Mesenteric fat pad (tissue), 1 donor: Measurements from ENCODE around the gene CCT2. TPM values are rescaled to one million over a fixed set of nuclear protein-coding genes. Genes with fewer than 3 reads are reported as not detected.

ENCODE experiments used
- DNase-seq: peaks from one replicate; pipeline ENCODE4 v3.0.0-alpha.2; 2020; ENCODE audit warnings: low spot score
- microRNA-seq: library from miRNA; unstranded; fragments of <30 nt; microRNA quantifications from one replicate; pipeline ENCODE4 v1.2.0, GENCODE V29; 2020; ENCODE audit warnings: borderline number of aligned reads
- total RNA-seq: library from RNA; stranded (reverse); fragmentation: NEBNext Ultra II Directional; extraction: Animal tissue kit (Norgen Biotek cat#: 25700); gene quantifications from one replicate; pipeline ENCODE4 v1.2.1, GENCODE V29; 2021
- donor health status: DM: yes; HTN: yes; CAD: no.

CCT2 gene
- total RNA-seq, 1 donor from 2014 or later = 154 TPM

- no peak for DNase-seq
Measured at GRCh38 chr12:69639400-69640016, 54.2 kb downstream of the CCT2 start.

GRCh38 chr12:69641546-69641945, 56.3 kb downstream of the CCT2 start:
- no peak for DNase-seq

GRCh38 chr12:69642531-69642930, 57.3 kb downstream of the CCT2 start:
- DNase-seq = no peak

- no peak for DNase-seq
Measured at GRCh38 chr12:69644511-69644910, 59.3 kb downstream of the CCT2 start.

GRCh38 chr12:69645031-69645430, 59.8 kb downstream of the CCT2 start:
- no peak for DNase-seq

GRCh38 chr12:69647178-69647577, 61.9 kb downstream of the CCT2 start:
- no peak for DNase-seq

- DNase-seq = no peak
Measured at GRCh38 chr12:69648476-69648875, 63.2 kb downstream of the CCT2 start.

- DNase-seq = no peak
Measured at GRCh38 chr12:69649529-69649928, 64.3 kb downstream of the CCT2 start.

Small RNAs within 50 kb of the gene (microRNA-seq; reads per million reads assigned to microRNA genes)
- gene MIR3913-1 = not detected
- gene MIR3913-2 = not detected

Other genes with a start within 250 kb of the CCT2 start
- 81.9 TPM for gene LYZ, start 237.1 kb upstream of the CCT2 start, total RNA-seq
- gene YEATS4, start 225.7 kb upstream of the CCT2 start, total RNA-seq = 4.5 TPM
- gene FRS2, start 115.1 kb upstream of the CCT2 start, total RNA-seq = 37.8 TPM
- not detected for gene LRRC10, start 25.4 kb downstream of the CCT2 start, total RNA-seq
- not detected for gene BEST3, start 113.8 kb downstream of the CCT2 start, total RNA-seq
- gene RAB3IP, start 153.4 kb downstream of the CCT2 start, total RNA-seq = 9.4 TPM
- gene MYRFL, start 239.8 kb downstream of the CCT2 start, total RNA-seq = 0.19 TPM